Naive thymus-derived CD4-positive, alpha-beta T cell (primary cell): ENCODE data around the gene ZFYVE28. TPM values are rescaled to one million over a fixed set of nuclear protein-coding genes. Genes with fewer than 3 reads are reported as not detected.
A peak's percentile ranks its signal among the peaks of the same experiment; 100 is the strongest.

Source experiments
- ATAC-seq: fragments of 150-1000 bp; cut with Tn5 transposase; 2 replicates; pipeline ENCODE4 v1.10.0; 2021; ENCODE audit warnings: mild to moderate bottlenecking, moderate library complexity
- CTCF ChIA-PET: fragments of 350-600 bp; sonication (Branson Sonifier 250); formaldehyde crosslinking; loops from one replicate; lab custom pipeline; 2021; ENCODE audit warnings: antibody characterized with exemption; lab: Charles Lee
- POLR2A ChIA-PET: fragments of 350-600 bp; sonication (Branson Sonifier 250); formaldehyde crosslinking; loops from one replicate; lab custom pipeline; 2021; ENCODE audit warnings: antibody characterized with exemption, inconsistent platforms; lab: Charles Lee
- DNase-seq, 9 donors: peaks; one replicate each; pipeline versions ENCODE4 v3.0.0 to v3.0.0-alpha.2; 2020 to 2022; ENCODE audit warnings: mixed read lengths in 1 of 9
- H3K27ac ChIP-seq: one replicate; pipeline ENCODE4 v1.7.0; 2013; ENCODE audit warnings: mild to moderate bottlenecking, low read depth, low read length, moderate library complexity
- H3K27me3 ChIP-seq, 2 donors: one replicate each; pipeline ENCODE4 v1.7.0; 2013; ENCODE audit warnings: low read length in 2 of 2, mild to moderate bottlenecking in 2 of 2, moderate library complexity in 2 of 2; ENCODE audit not compliant: control insufficient read depth in 2 of 2, insufficient read depth in 2 of 2
- H3K36me3 ChIP-seq, 3 experiments: 1 replicate in 2 of 3; 2 replicates in 1 of 3; pipeline ENCODE4 v1.7.0; 2013; ENCODE audit warnings: low read length in 3 of 3, mild to moderate bottlenecking in 3 of 3, moderate library complexity in 1 of 3; ENCODE audit not compliant: insufficient read depth in 3 of 3, control insufficient read depth in 2 of 3
- H3K4me1 ChIP-seq, 2 donors: one replicate each; pipeline ENCODE4 v1.7.0; 2013; ENCODE audit warnings: low read length in 2 of 2, mild to moderate bottlenecking in 2 of 2, moderate library complexity in 1 of 2; ENCODE audit not compliant: control insufficient read depth in 2 of 2, insufficient read depth in 2 of 2
- H3K4me3 ChIP-seq: 2 replicates; pipeline ENCODE4 v1.7.0; 2013; ENCODE audit warnings: mild to moderate bottlenecking, low read length
- H3K9me3 ChIP-seq, 3 experiments: 1 replicate in 2 of 3; 2 replicates in 1 of 3; pipeline ENCODE4 v1.7.0; 2013; ENCODE audit warnings: low read length in 3 of 3; ENCODE audit not compliant: control insufficient read depth in 2 of 3
- H3K27ac Mint-ChIP-seq, 9 donors: one replicate each; pipeline ENCODE4 v1.8.0; 2020 to 2022; ENCODE audit warnings: mixed read lengths in 9 of 9, mild to moderate bottlenecking in 8 of 9, moderate library complexity in 5 of 9, inconsistent platforms in 2 of 9
- H3K27me3 Mint-ChIP-seq, 5 donors: one replicate each; pipeline ENCODE4 v1.8.0; 2021 to 2022; ENCODE audit warnings: mixed read lengths in 5 of 5, mild to moderate bottlenecking in 1 of 5
- H3K36me3 Mint-ChIP-seq, 5 donors: one replicate each; pipeline ENCODE4 v1.8.0; 2020 to 2022; ENCODE audit warnings: mixed read lengths in 5 of 5, mild to moderate bottlenecking in 3 of 5, inconsistent platforms in 1 of 5
- H3K4me1 Mint-ChIP-seq, 7 donors: one replicate each; pipeline ENCODE4 v1.8.0; 2020 to 2022; ENCODE audit warnings: mixed read lengths in 7 of 7, mild to moderate bottlenecking in 3 of 7, inconsistent platforms in 1 of 7
- H3K4me3 Mint-ChIP-seq, 10 donors: one replicate each; pipeline ENCODE4 v1.8.0; 2020 to 2022; ENCODE audit warnings: mild to moderate bottlenecking in 10 of 10, mixed read lengths in 10 of 10, moderate library complexity in 6 of 10, inconsistent platforms in 2 of 10
- H3K9me3 Mint-ChIP-seq, 11 donors: one replicate each; pipeline ENCODE4 v1.8.0; 2020 to 2022; ENCODE audit warnings: mixed read lengths in 11 of 11, mild to moderate bottlenecking in 4 of 11, inconsistent platforms in 1 of 11, moderate library complexity in 1 of 11
- intact Hi-C, 2 donors: fragments of 100-400 bp; cut with micrococcal nuclease; formaldehyde crosslinking; loops; one replicate each; pipeline ENCODE4 v1.15.1; 2023
- polyA plus RNA-seq, 2 donors: library from polyadenylated mRNA; unstranded; fragments of 300-500 nt; fragmentation: Illumina TruSeq; gene quantifications; one replicate each; pipeline ENCODE4 v1.2.3, GENCODE V29; 2021
- total RNA-seq, 6 experiments: library from RNA in 5 of 6; stranded (reverse) in 5 of 6; gene quantifications; 1 replicate in 5 of 6; 2 replicates in 1 of 6; pipeline ENCODE4 v1.2.3 and lab custom pipeline; 2021 to 2026

The ZFYVE28 gene
- total and polyA plus RNA-seq, 7 experiments from 2014 or later: 6.1 to 26.5 (median 15.9) TPM

GRCh38 chr4:2368746-2369437 lies 49.6 kb downstream of the ZFYVE28 start:
- CTCF ChIA-PET: no interaction called here
- H3K4me1 ChIP-seq: peaks cover 5 to 7% of the 10 kb centered on the region in 2 donors
- no peaks in the 10 kb centered on the region for H3K27me3 ChIP-seq
- peaks cover 0 to 8% (median 0%) of the 10 kb centered on the region in 5 donors for H3K36me3 Mint-ChIP-seq
- peaks cover 0 to 4% (median 0%) of the 10 kb centered on the region in 3 experiments for H3K9me3 ChIP-seq
- no peak overlapping the region for H3K27ac ChIP-seq
- peaks cover 0 to 12% (median 0%) of the 10 kb centered on the region in 11 donors for H3K9me3 Mint-ChIP-seq
- peaks cover 0 to 8% (median 5%) of the 10 kb centered on the region in 7 donors for H3K4me1 Mint-ChIP-seq
- ATAC-seq: no peak
- no peak overlapping the region for H3K27ac Mint-ChIP-seq
- H3K36me3 ChIP-seq: no peaks in the 10 kb centered on the region
- peak overlapping the region in 1 of 10 donors; percentile 41 for H3K4me3 Mint-ChIP-seq
- DNase-seq: no peak
- no peak overlapping the region for H3K4me3 ChIP-seq
- POLR2A ChIA-PET: no interaction called here
- intact Hi-C loops: no loop called here
- no peaks in the 10 kb centered on the region for H3K27me3 Mint-ChIP-seq

GRCh38 chr4:2367626-2368025 lies 50.8 kb downstream of the ZFYVE28 start:
- intact Hi-C loops: no loop called here
- ChIA-PET CTCF (no interaction called here), POLR2A (interaction anchor here (0.7 kb wide), 1 partner anchor 105 kb away, joined by 3 read pairs; the partner anchor contains the start of gene MXD4)
- H3K27me3 ChIP-seq: no peaks in the 10 kb centered on the region
- DNase-seq (no peak), ATAC-seq (no peak)
- no peak overlapping the region for H3K4me3 ChIP-seq
- peaks cover 0 to 12% (median 0%) of the 10 kb centered on the region in 11 donors for H3K9me3 Mint-ChIP-seq
- peaks cover 9 to 12% of the 10 kb centered on the region in 2 donors for H3K4me1 ChIP-seq
- H3K9me3 ChIP-seq: peaks cover 0 to 4% (median 0%) of the 10 kb centered on the region in 3 experiments
- no peaks in the 10 kb centered on the region for H3K36me3 ChIP-seq
- H3K27ac ChIP-seq: no peak overlapping the region
- H3K27ac Mint-ChIP-seq: no peak overlapping the region
- no peaks in the 10 kb centered on the region for H3K27me3 Mint-ChIP-seq
- no peak overlapping the region for H3K4me3 Mint-ChIP-seq
- H3K4me1 Mint-ChIP-seq: peaks cover 0 to 16% (median 4%) of the 10 kb centered on the region in 7 donors
- peaks cover 0 to 4% (median 0%) of the 10 kb centered on the region in 5 donors for H3K36me3 Mint-ChIP-seq

GRCh38 chr4:2366252-2367192 lies 51.9 kb downstream of the ZFYVE28 start:
- Histone ChIP-seq H3K4me1 (peaks cover 9 to 12% of the 10 kb centered on the region in 2 donors), H3K36me3 (no peaks in the 10 kb centered on the region), H3K27me3 (no peaks in the 10 kb centered on the region), H3K4me3 (no peak overlapping the region), H3K9me3 (peaks cover 0 to 4% (median 0%) of the 10 kb centered on the region in 3 experiments), H3K27ac (peak overlapping the region; percentile 81)
- DNase-seq (no peak), ATAC-seq (no peak)
- Mint-ChIP-seq H3K27me3 (no peaks in the 10 kb centered on the region), H3K4me3 (no peak overlapping the region), H3K9me3 (peaks cover 0 to 12% (median 0%) of the 10 kb centered on the region in 11 donors), H3K4me1 (peaks cover 0 to 19% (median 7%) of the 10 kb centered on the region in 7 donors), H3K27ac (peak overlapping the region in 4 of 9 donors; percentile 43 to 67 (median 47)), H3K36me3 (peaks cover 0 to 4% (median 0%) of the 10 kb centered on the region in 5 donors)
- intact Hi-C loops: no loop called here
- POLR2A ChIA-PET: interaction anchor here (1.3 kb wide), 1 partner anchor 47 kb away, joined by 4 read pairs; no protein-coding TSS in a partner anchor
- CTCF ChIA-PET: interaction anchor here (0.6 kb wide), 1 partner anchor 24 kb away, joined by 3 read pairs; no protein-coding TSS in a partner anchor

GRCh38 chr4:2365913-2366210 lies 52.6 kb downstream of the ZFYVE28 start:
- DNase-seq (no peak), ATAC-seq (no peak)
- CTCF ChIA-PET: no interaction called here
- Histone ChIP-seq H3K4me3 (no peak overlapping the region), H3K27ac (peak overlapping the region; percentile 81), H3K27me3 (no peaks in the 10 kb centered on the region), H3K4me1 (peaks cover 9 to 12% of the 10 kb centered on the region in 2 donors), H3K9me3 (peaks cover 0 to 4% (median 0%) of the 10 kb centered on the region in 3 experiments), H3K36me3 (no peaks in the 10 kb centered on the region)
- Mint-ChIP-seq H3K4me1 (peaks cover 0 to 25% (median 9%) of the 10 kb centered on the region in 7 donors), H3K4me3 (peak overlapping the region in 2 of 10 donors; percentile 83 to 88), H3K27ac (peak overlapping the region in 3 of 9 donors; percentile 49 to 67 (median 56)), H3K27me3 (no peaks in the 10 kb centered on the region), H3K9me3 (peaks cover 0 to 12% (median 0%) of the 10 kb centered on the region in 11 donors), H3K36me3 (peaks cover 0 to 4% (median 0%) of the 10 kb centered on the region in 5 donors)
- intact Hi-C loops: loop anchor here in 1 of 2 donors (1.0 kb wide), 1 partner anchor 103 kb away; the partner anchor contains the start of gene RNF4
- POLR2A ChIA-PET: interaction anchor here (1.3 kb wide), 1 partner anchor 48 kb away, joined by 4 read pairs; no protein-coding TSS in a partner anchor

GRCh38 chr4:2365054-2365912 lies 53.2 kb downstream of the ZFYVE28 start:
- DNase-seq (peak in 3 of 9 donors; percentile 5 to 31 (median 10)), ATAC-seq (peak; percentile 21)
- H3K4me3 ChIP-seq: no peak overlapping the region
- intact Hi-C loops: loop anchor here in 1 of 2 donors (1.0 kb wide), 1 partner anchor 104 kb away; the partner anchor contains the start of gene RNF4
- peak overlapping the region; percentile 81 for H3K27ac ChIP-seq
- no peaks in the 10 kb centered on the region for H3K27me3 ChIP-seq
- Mint-ChIP-seq H3K36me3 (peaks cover 0 to 4% (median 0%) of the 10 kb centered on the region in 5 donors), H3K27ac (peak overlapping the region in 6 of 9 donors; percentile 37 to 87 (median 62)), H3K4me3 (peak overlapping the region in 8 of 10 donors; percentile 37 to 88 (median 80)), H3K27me3 (no peaks in the 10 kb centered on the region), H3K9me3 (peaks cover 0 to 12% (median 0%) of the 10 kb centered on the region in 11 donors), H3K4me1 (peaks cover 0 to 28% (median 9%) of the 10 kb centered on the region in 7 donors)
- CTCF ChIA-PET: no interaction called here
- H3K9me3 ChIP-seq: peaks cover 0 to 4% (median 0%) of the 10 kb centered on the region in 3 experiments
- POLR2A ChIA-PET: interaction anchor here (0.6 to 0.7 kb wide), 2 partner anchors 54 to 74 kb away, joined by 3 read pairs; partner anchors contain the start of gene CFAP99
- H3K36me3 ChIP-seq: no peaks in the 10 kb centered on the region
- H3K4me1 ChIP-seq: peaks cover 9 to 12% of the 10 kb centered on the region in 2 donors
